Upper lobe of left lung (tissue), 6 donors: Measurements from ENCODE around the gene PTPRJ. TPM values are rescaled to one million over a fixed set of nuclear protein-coding genes. Genes with fewer than 3 reads are reported as not detected.

Source experiments
- ATAC-seq, 2 donors: fragments of 200-7000 bp; cut with Tn5 transposase; one replicate each; pipeline ENCODE4 v1.9.1; 2022; ENCODE audit warnings: mild to moderate bottlenecking in 2 of 2, moderate library complexity in 2 of 2; ENCODE audit not compliant: low FRiP score in 2 of 2
- DNase-seq, 2 donors: peaks; one replicate each; pipeline ENCODE4 v3.0.0-alpha.2; 2019 to 2020
- H3K27ac ChIP-seq, 4 donors: fragments of 200-600 bp; sonication (generic); one replicate each; pipeline ENCODE4 v1.5.1; 2016 to 2019
- H3K27me3 ChIP-seq, 4 donors: fragments of 200-600 bp; sonication (generic); one replicate each; pipeline ENCODE4 v1.5.1; 2017 to 2019
- H3K36me3 ChIP-seq, 4 donors: fragments of 200-600 bp; sonication (generic); one replicate each; pipeline ENCODE4 v1.5.1; 2016 to 2019
- H3K4me1 ChIP-seq, 4 donors: fragments of 200-600 bp; sonication (generic); one replicate each; pipeline ENCODE4 v1.5.1; 2018 to 2019
- H3K4me3 ChIP-seq, 4 donors: fragments of 200-600 bp; sonication (generic); one replicate each; pipeline ENCODE4 v1.5.1; 2017 to 2019; ENCODE audit warnings: mild to moderate bottlenecking in 2 of 4, moderate library complexity in 1 of 4
- H3K9me3 ChIP-seq, 4 donors: fragments of 200-600 bp; sonication (generic); one replicate each; pipeline ENCODE4 v1.5.1; 2018 to 2019
- CTCF ChIP-seq, 6 experiments: fragments of 450-650 bp in 4 of 6; fragments of 200-600 bp in 2 of 6; sonication (generic) in 2 of 6; IDR thresholded peaks; one replicate each; pipeline ENCODE4 v1.5.1; 2016 to 2019; ENCODE audit warnings: antibody characterized with exemption in 6 of 6
- EP300 ChIP-seq, 4 donors: sonication (generic); formaldehyde crosslinking; IDR thresholded peaks; one replicate each; pipeline ENCODE4 v1.5.1; 2017; ENCODE audit warnings: antibody characterized with exemption in 4 of 4, control low read depth in 2 of 4
- POLR2A ChIP-seq, 4 donors: fragments of 450-650 bp; IDR thresholded peaks; one replicate each; pipeline ENCODE4 v1.5.1; 2016 to 2017; ENCODE audit warnings: antibody characterized with exemption in 4 of 4, mild to moderate bottlenecking in 2 of 4
- POLR2AphosphoS5 ChIP-seq, 2 donors: sonication (generic); formaldehyde crosslinking; IDR thresholded peaks; one replicate each; pipeline ENCODE4 v1.5.1; 2017; ENCODE audit warnings: antibody characterized with exemption in 2 of 2
- WGBS, 2 donors: methylation state at CpG; one replicate each; pipeline ENCODE4 v1.1.5; 2017 to 2018; 5-methylcytosine and 5-hydroxymethylcytosine counted together
- total RNA-seq, 6 donors: library from RNA; depleted of rRNA in 4 of 6; stranded (reverse); fragments of >200 nt in 4 of 6; gene quantifications; one replicate each; pipeline versions ENCODE4 v1.1.0 to v1.2.1, GENCODE V29; 2016 to 2021
- donor health status: DM: no; HTN: no; CAD: no; lungs with moderate emphysema.
- donor health status: DM: no; HTN: yes; CAD: no; lungs with severe emphysema.

The PTPRJ gene
- total RNA-seq, 6 donors from 2014 or later: 17.9 to 50.4 (median 32.9) TPM

GRCh38 chr11:48161951-48162884 lies 181.9 kb downstream of the PTPRJ start:
- no peaks in the 10 kb centered on the region for H3K9me3 ChIP-seq
- TF ChIP-seq POLR2AphosphoS5 (IDR thresholded peaks at IDR 0.05) (no peak), EP300 (IDR thresholded peaks at IDR 0.05) (no peak), POLR2A (IDR thresholded peaks at IDR 0.05) (no peak), CTCF (IDR thresholded peaks at IDR 0.05) (no peak)
- no peaks in the 10 kb centered on the region for H3K27me3 ChIP-seq
- H3K27ac ChIP-seq: no peak overlapping the region
- WGBS, 2 donors: 67 to 69% methylated on average over 6 of the region's 6 CpGs
- peaks cover 7 to 63% (median 40%) of the 10 kb centered on the region in 4 donors for H3K36me3 ChIP-seq
- ATAC-seq: no peak
- no peaks in the 10 kb centered on the region for H3K4me1 ChIP-seq
- DNase-seq: no peak
- H3K4me3 ChIP-seq: no peak overlapping the region

- no peak overlapping the region for H3K4me3 ChIP-seq
- TF ChIP-seq POLR2AphosphoS5 (IDR thresholded peaks at IDR 0.05) (no peak), EP300 (IDR thresholded peaks at IDR 0.05) (no peak), POLR2A (IDR thresholded peaks at IDR 0.05) (no peak), CTCF (IDR thresholded peaks at IDR 0.05) (no peak)
- no peak for ATAC-seq
- H3K27ac ChIP-seq: no peak overlapping the region
- DNase-seq: no peak
- no peaks in the 10 kb centered on the region for H3K4me1 ChIP-seq
- H3K9me3 ChIP-seq: no peaks in the 10 kb centered on the region
- H3K36me3 ChIP-seq: peaks cover 7 to 64% (median 35%) of the 10 kb centered on the region in 4 donors
- no peaks in the 10 kb centered on the region for H3K27me3 ChIP-seq
- 87 to 88% methylated on average over 1 of the region's 1 CpG for WGBS, 2 donors
These were observed 182.5 kb downstream of the PTPRJ start for GRCh38 chr11:48162885-48163268.

- TF ChIP-seq POLR2AphosphoS5 (IDR thresholded peaks at IDR 0.05) (no peak), EP300 (IDR thresholded peaks at IDR 0.05) (no peak)
- ATAC-seq (no peak), DNase-seq (no peak)
- Histone ChIP-seq H3K36me3 (peaks cover 7 to 65% (median 34%) of the 10 kb centered on the region in 4 donors), H3K27me3 (no peaks in the 10 kb centered on the region), H3K27ac (no peak overlapping the region), H3K9me3 (no peaks in the 10 kb centered on the region), H3K4me3 (no peak overlapping the region), H3K4me1 (no peaks in the 10 kb centered on the region)
- 91 to 96% methylated on average over 12 of the region's 12 CpGs for WGBS, 2 donors
These were observed 183.2 kb downstream of the PTPRJ start for GRCh38 chr11:48163360-48164100.

GRCh38 chr11:48164836-48165235 lies 184.5 kb downstream of the PTPRJ start:
- H3K4me3 ChIP-seq: no peak overlapping the region
- peaks cover 7 to 68% (median 32%) of the 10 kb centered on the region in 4 donors for H3K36me3 ChIP-seq
- TF ChIP-seq CTCF (IDR thresholded peaks at IDR 0.05) (no peak), POLR2A (IDR thresholded peaks at IDR 0.05) (no peak), EP300 (IDR thresholded peaks at IDR 0.05) (no peak), POLR2AphosphoS5 (IDR thresholded peaks at IDR 0.05) (no peak)
- H3K9me3 ChIP-seq: no peaks in the 10 kb centered on the region
- no peaks in the 10 kb centered on the region for H3K27me3 ChIP-seq
- no peak for ATAC-seq
- H3K4me1 ChIP-seq: peaks cover 5 to 7% (median 6%) of the 10 kb centered on the region in 4 donors
- DNase-seq: no peak
- no peak overlapping the region for H3K27ac ChIP-seq

- no peaks in the 10 kb centered on the region for H3K27me3 ChIP-seq
- 65 to 77% methylated on average over 3 of the region's 3 CpGs for WGBS, 2 donors
- no peak for ATAC-seq
- no peak overlapping the region for H3K27ac ChIP-seq
- TF ChIP-seq EP300 (IDR thresholded peaks at IDR 0.05) (no peak), POLR2A (IDR thresholded peaks at IDR 0.05) (no peak), CTCF (IDR thresholded peaks at IDR 0.05) (no peak), POLR2AphosphoS5 (IDR thresholded peaks at IDR 0.05) (no peak)
- H3K9me3 ChIP-seq: no peaks in the 10 kb centered on the region
- H3K4me1 ChIP-seq: peaks cover 5 to 12% (median 12%) of the 10 kb centered on the region in 4 donors
- H3K36me3 ChIP-seq: peaks cover 6 to 62% (median 32%) of the 10 kb centered on the region in 4 donors
- no peak overlapping the region for H3K4me3 ChIP-seq
- DNase-seq: no peak
These were observed 185.1 kb downstream of the PTPRJ start for GRCh38 chr11:48165426-48165825.
